GM06990 (cell line): ENCODE measurements around the gene STYXL1.

Source experiments
- DNase-seq: peaks from one replicate; pipeline ENCODE4 v3.0.0-alpha.2; 2011; ENCODE audit not compliant: insufficient read length; ENCODE audit errors: extremely low read depth
- H3K27me3 ChIP-seq: replicated peaks from 2 replicates; pipeline ENCODE4 v1.6.0; 2011; ENCODE audit warnings: low read length; ENCODE audit not compliant: control insufficient read depth, insufficient read depth
- H3K36me3 ChIP-seq: 2 replicates; pipeline ENCODE4 v1.5.1; 2011; ENCODE audit warnings: low read length; ENCODE audit not compliant: control insufficient read depth, insufficient read depth
- H3K4me3 ChIP-seq: replicated peaks from 2 replicates; pipeline ENCODE4 v1.5.1; 2011; ENCODE audit warnings: low read depth, mild to moderate bottlenecking, control low read depth, low read length
- TF ChIP-seq, protein P1 (sequence below): IDR thresholded peaks from 2 replicates; pipeline ENCODE4 v1.5.1; 2011; ENCODE audit warnings: low read length, control low read depth, mild to moderate bottlenecking, inconsistent platforms; ENCODE audit not compliant: insufficient read depth, poor library complexity, severe bottlenecking

STYXL1 gene

DNA sequence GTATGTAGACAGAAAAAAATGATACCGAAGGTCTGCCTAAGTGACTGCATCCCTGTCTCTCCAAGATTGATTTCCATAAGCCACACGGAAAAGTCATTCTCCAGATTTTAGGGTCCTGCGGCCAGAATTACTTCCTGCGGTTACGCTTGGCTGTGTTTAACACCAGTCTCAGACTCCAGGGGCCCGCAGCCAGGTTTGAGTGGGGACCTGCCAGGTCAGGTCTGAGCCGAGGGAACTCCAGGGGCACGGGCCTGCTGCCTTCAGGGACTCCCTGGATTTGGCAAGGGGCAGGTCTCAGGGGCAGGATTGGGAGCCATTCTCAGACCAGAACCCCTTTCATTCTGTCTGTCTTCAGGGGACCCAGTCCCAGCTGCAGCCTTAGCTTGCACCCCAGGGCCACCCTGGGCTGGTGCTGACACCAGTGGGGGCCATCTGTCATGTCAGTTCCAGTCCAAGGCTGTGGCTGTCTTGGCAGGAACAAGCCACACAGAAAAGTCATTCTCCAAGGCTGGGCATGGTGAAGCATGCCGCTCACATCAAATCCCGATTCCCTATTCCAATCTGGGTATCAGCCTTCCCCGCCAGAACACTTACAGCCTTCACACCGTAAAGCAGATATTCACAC lies 92.4 kb downstream of the STYXL1 start:
- no peak overlapping the region for H3K4me3 ChIP-seq
- no peak for DNase-seq
- TF ChIP-seq, protein P1, sequence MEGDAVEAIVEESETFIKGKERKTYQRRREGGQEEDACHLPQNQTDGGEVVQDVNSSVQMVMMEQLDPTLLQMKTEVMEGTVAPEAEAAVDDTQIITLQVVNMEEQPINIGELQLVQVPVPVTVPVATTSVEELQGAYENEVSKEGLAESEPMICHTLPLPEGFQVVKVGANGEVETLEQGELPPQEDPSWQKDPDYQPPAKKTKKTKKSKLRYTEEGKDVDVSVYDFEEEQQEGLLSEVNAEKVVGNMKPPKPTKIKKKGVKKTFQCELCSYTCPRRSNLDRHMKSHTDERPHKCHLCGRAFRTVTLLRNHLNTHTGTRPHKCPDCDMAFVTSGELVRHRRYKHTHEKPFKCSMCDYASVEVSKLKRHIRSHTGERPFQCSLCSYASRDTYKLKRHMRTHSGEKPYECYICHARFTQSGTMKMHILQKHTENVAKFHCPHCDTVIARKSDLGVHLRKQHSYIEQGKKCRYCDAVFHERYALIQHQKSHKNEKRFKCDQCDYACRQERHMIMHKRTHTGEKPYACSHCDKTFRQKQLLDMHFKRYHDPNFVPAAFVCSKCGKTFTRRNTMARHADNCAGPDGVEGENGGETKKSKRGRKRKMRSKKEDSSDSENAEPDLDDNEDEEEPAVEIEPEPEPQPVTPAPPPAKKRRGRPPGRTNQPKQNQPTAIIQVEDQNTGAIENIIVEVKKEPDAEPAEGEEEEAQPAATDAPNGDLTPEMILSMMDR = no peak
- no peaks in the 10 kb centered on the region for H3K27me3 ChIP-seq
- H3K36me3 ChIP-seq = peaks cover 11% of the 10 kb centered on the region

DNA sequence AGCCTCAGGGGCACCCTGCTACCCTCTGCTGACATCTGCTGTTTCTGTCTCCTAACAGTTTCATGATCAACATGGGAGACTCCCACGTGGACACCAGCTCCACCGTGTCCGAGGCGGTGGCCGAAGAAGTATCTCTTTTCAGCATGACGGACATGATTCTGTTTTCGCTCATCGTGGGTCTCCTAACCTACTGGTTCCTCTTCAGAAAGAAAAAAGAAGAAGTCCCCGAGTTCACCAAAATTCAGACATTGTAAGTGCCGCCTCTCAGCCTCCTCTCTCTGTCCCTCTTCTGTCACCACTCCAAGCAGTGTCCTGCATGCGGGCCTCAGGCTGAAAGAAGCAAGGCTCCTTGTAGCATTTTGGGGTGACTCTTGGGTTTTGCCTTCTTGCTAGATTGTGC lies 93.9 kb downstream of the STYXL1 start:
- TF ChIP-seq, protein P1 = no peak
- no peak for DNase-seq
- H3K36me3 ChIP-seq = peaks cover 11% of the 10 kb centered on the region
- H3K4me3 ChIP-seq = no peak overlapping the region
- H3K27me3 ChIP-seq = no peaks in the 10 kb centered on the region

DNA sequence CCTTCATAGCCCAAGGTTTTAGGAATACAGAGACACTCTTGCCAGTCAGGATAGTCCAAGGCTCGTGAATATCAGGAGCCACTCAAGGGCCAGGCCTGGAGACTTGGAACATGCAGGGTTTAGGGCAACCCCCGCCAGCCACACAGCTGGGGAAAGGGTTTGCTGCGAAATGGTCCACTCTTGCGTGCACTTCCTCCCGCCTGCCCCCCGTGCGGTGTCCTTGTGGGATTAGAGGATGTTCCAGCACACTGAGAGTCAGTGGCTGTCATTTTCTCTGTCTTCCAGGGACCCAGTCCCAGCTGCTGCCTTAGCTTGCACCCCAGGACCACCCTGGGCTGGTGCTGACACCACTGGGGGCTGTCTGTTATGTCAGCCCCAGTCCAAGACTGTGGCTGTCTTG lies 94.4 kb downstream of the STYXL1 start:
- H3K36me3 ChIP-seq = peaks cover 11% of the 10 kb centered on the region
- DNase-seq = no peak
- H3K27me3 ChIP-seq = no peaks in the 10 kb centered on the region
- TF ChIP-seq, protein P1 = no peak
- H3K4me3 ChIP-seq = no peak overlapping the region

DNA sequence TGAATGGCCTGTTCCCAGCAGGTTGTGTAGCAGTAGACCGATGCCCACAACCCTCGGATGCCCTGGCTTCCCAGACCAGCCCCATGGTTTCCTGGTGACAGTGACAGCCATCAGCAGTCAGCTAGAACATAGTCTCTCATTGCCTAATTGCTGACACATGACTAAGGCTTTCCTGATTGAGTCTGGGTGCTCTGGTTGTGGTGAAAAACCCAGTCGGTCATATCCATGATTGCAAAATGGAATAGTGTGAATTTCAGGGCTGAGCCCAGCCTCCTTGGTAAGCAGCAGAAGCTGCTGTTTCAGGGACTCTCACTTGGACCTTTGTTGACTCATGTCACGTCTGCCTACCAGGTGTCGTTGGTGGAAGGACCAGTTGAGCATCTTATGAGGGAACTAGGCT lies 96.3 kb downstream of the STYXL1 start:
- H3K27me3 ChIP-seq = no peaks in the 10 kb centered on the region
- H3K4me3 ChIP-seq = no peak overlapping the region
- no peak for DNase-seq
- TF ChIP-seq, protein P1 = no peak
- H3K36me3 ChIP-seq = peaks cover 6% of the 10 kb centered on the region

DNA sequence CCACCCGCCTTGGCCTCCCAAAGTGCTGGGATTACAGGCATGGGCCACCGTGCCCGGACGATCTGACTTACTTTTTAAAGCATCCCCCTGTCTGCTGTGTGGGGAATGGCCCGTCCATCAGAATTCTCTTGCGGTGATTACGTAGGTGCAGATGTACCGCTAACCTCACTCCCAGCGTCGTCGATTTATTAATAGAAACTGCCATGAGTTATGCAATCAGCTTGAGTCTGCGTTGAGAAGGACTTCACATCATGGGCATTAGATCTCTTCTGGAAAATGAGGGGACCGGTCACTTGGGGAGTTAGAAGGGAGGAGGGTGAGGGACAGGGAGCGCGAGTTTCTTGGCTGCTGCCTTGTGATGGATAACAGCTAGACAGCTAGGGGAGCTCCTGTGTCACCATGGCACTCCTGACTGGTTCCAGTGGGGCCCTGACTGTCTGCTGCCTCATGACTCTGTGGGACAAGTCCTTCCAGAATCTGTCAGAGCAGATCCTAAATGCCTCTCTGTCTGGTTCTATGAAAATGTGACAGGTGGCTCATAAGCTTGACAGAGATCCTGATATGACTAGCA lies 97.6 kb downstream of the STYXL1 start:
- no peak for DNase-seq
- no peak overlapping the region for H3K4me3 ChIP-seq
- no peaks in the 10 kb centered on the region for H3K27me3 ChIP-seq
- peaks cover 1% of the 10 kb centered on the region for H3K36me3 ChIP-seq
- TF ChIP-seq, protein P1 = no peak
